PC-9 (cell line): ENCODE data around the gene SOCS1. TPM values are rescaled to one million over a fixed set of nuclear protein-coding genes. Genes with fewer than 3 reads are reported as not detected.
"Not testable (repeated sequence)": the region's sequence is repeated elsewhere in the genome, so short reads cannot be mapped to it uniquely, and the experiment has no call there.

Experiments
- BruUV-seq: library from RNA; stranded (reverse); fragments of 400-500 nt; replicated peaks from 2 replicates; lab custom pipeline; 2021; lab: Mats Ljungman, UMichigan
- CTCF ChIA-PET: fragments of 300-600 bp; sonication (Branson Sonifier 250); formaldehyde crosslinking; loops from one replicate; lab custom pipeline; 2022; ENCODE audit warnings: antibody characterized with exemption; lab: Charles Lee
- POLR2A ChIA-PET: fragments of 300-600 bp; sonication (Branson Sonifier 250); formaldehyde crosslinking; loops from one replicate; lab custom pipeline; 2022; ENCODE audit warnings: antibody characterized with exemption; ENCODE audit not compliant: unreplicated experiment; lab: Charles Lee
- DNase-seq, 2 experiments: peaks; one replicate each; pipeline versions ENCODE4 v3.0.0 to v3.0.0-alpha.2; 2015 to 2022; ENCODE audit warnings: mixed read lengths in 1 of 2
- H2AFZ ChIP-seq: fragments of 200-600 bp; sonication (generic); 2 replicates; pipeline ENCODE4 v1.8.1; 2017; ENCODE audit warnings: antibody characterized with exemption
- H3F3A ChIP-seq: fragments of 200-600 bp; sonication (generic); 2 replicates; pipeline ENCODE4 v1.8.1; 2017; ENCODE audit warnings: antibody characterized with exemption, mild to moderate bottlenecking, low read depth; ENCODE audit not compliant: insufficient read depth
- H3K27ac ChIP-seq: fragments of 200-600 bp; sonication (generic); 2 replicates; pipeline ENCODE4 v1.6.1; 2016; ENCODE audit warnings: mixed run types
- H3K27me3 ChIP-seq: fragments of 200-600 bp; sonication (generic); 2 replicates; pipeline ENCODE4 v1.6.1; 2016; ENCODE audit warnings: low read depth, mixed run types; ENCODE audit not compliant: insufficient read depth
- H3K36me3 ChIP-seq: fragments of 200-600 bp; sonication (generic); 2 replicates; pipeline ENCODE4 v1.6.1; 2016; ENCODE audit warnings: low read depth, mixed run types
- H3K4me1 ChIP-seq: fragments of 200-600 bp; sonication (generic); replicated peaks from 2 replicates; pipeline ENCODE4 v1.6.1; 2016; ENCODE audit warnings: mixed run types; ENCODE audit not compliant: insufficient read depth
- H3K4me2 ChIP-seq: fragments of 200-600 bp; sonication (generic); 2 replicates; pipeline ENCODE4 v1.6.1; 2017; ENCODE audit warnings: mixed run types
- H3K4me3 ChIP-seq: fragments of 200-600 bp; sonication (generic); 2 replicates; pipeline ENCODE4 v1.6.1; 2016; ENCODE audit warnings: mixed run types
- H3K79me2 ChIP-seq: fragments of 200-600 bp; sonication (generic); 2 replicates; pipeline ENCODE4 v1.6.1; 2017; ENCODE audit warnings: low read depth, mixed run types
- H3K9me2 ChIP-seq: fragments of 200-600 bp; sonication (generic); 2 replicates; pipeline ENCODE4 v1.8.1; 2017; ENCODE audit warnings: mild to moderate bottlenecking; ENCODE audit not compliant: insufficient read depth
- H3K9me3 ChIP-seq: fragments of 200-600 bp; sonication (generic); 2 replicates; pipeline ENCODE4 v1.8.1; 2016; ENCODE audit warnings: low read depth; ENCODE audit not compliant: insufficient read depth
- H4K20me1 ChIP-seq: fragments of 200-600 bp; sonication (generic); 2 replicates; pipeline ENCODE4 v1.8.1; 2017; ENCODE audit not compliant: insufficient read depth
- CTCF ChIP-seq: fragments of 200-600 bp; sonication (generic); conservative IDR thresholded peaks from 2 replicates; pipeline ENCODE4 v1.6.1; 2017; ENCODE audit warnings: mixed run types, antibody characterized with exemption, mild to moderate bottlenecking, moderate library complexity
- EZH2 ChIP-seq: fragments of 200-600 bp; sonication (generic); IDR thresholded peaks from 2 replicates; pipeline ENCODE4 v1.8.0; 2017; ENCODE audit warnings: antibody characterized with exemption, low read depth
- intact Hi-C: fragments of 100-400 bp; cut with micrococcal nuclease; formaldehyde crosslinking; loops from one replicate; pipeline ENCODE4 v1.10.0; 2022; ENCODE audit not compliant: unreplicated experiment
- total RNA-seq: library from RNA; stranded (reverse); gene quantifications from 2 replicates; pipeline ENCODE4 v1.2.3, GENCODE V29; 2021

The SOCS1 gene
- total RNA-seq, 1 experiment from 2014 or later = 4.6 TPM

- no peaks in the 10 kb centered on the region for H3K79me2 ChIP-seq
- ChIA-PET POLR2A (no interaction called here), CTCF (no interaction called here)
- intact Hi-C loops = loop anchor here (5.0 kb wide), 1 partner anchor 43 kb away; the partner anchor contains the start of gene SOCS1
- H3K4me1 ChIP-seq = peaks cover 19% of the 10 kb centered on the region
- no peaks in the 10 kb centered on the region for H4K20me1 ChIP-seq
- no peaks in the 10 kb centered on the region for H3K9me2 ChIP-seq
- TF ChIP-seq CTCF = no peak
- TF ChIP-seq EZH2 = no peak
- no peak for DNase-seq
- no peaks in the 10 kb centered on the region for H3K27me3 ChIP-seq
- no peaks in the 10 kb centered on the region for H3K9me3 ChIP-seq
- BruUV-seq = no TSS peak
- peaks cover 10% of the 10 kb centered on the region; the same call in 1 of the 2 replicates for H3F3A ChIP-seq
- no peak overlapping the region for H3K4me2 ChIP-seq
- H3K27ac ChIP-seq = no peak overlapping the region
- no peak overlapping the region for H2AFZ ChIP-seq
- H3K36me3 ChIP-seq = no peaks in the 10 kb centered on the region
- H3K4me3 ChIP-seq = no peak overlapping the region
Observed at GRCh38 chr16:11299865-11300559, 44.0 kb upstream of the SOCS1 start.

GRCh38 chr16:11298950-11299547 lies 43.0 kb upstream of the SOCS1 start:
- DNase-seq, H3K27me3 ChIP-seq, H3K4me3 ChIP-seq, H3K4me2 ChIP-seq, H3K79me2 ChIP-seq, H3K9me3 ChIP-seq, H4K20me1 ChIP-seq, H3K27ac ChIP-seq, H3F3A ChIP-seq, H2AFZ ChIP-seq, H3K36me3 ChIP-seq, H3K9me2 ChIP-seq, POLR2A ChIA-PET, BruUV-seq, CTCF ChIA-PET: not testable (repeated sequence)
- intact Hi-C loops = loop anchor here (5.0 kb wide), 1 partner anchor 42 kb away; the partner anchor contains the start of gene SOCS1
- H3K4me1 ChIP-seq = peaks cover 18% of the 10 kb centered on the region

GRCh38 chr16:11298143-11298900 lies 42.3 kb upstream of the SOCS1 start:
- no peak for DNase-seq
- H3K79me2 ChIP-seq = no peaks in the 10 kb centered on the region
- H3K36me3 ChIP-seq = no peaks in the 10 kb centered on the region
- ChIA-PET CTCF (interaction anchor here (0.6 kb wide), 3 partner anchors 58 to 314 kb away, joined by 3 to 4 read pairs (median 4); no protein-coding TSS in a partner anchor), POLR2A (interaction anchor here (0.5 kb wide), 1 partner anchor 228 kb away, joined by 14 read pairs; no protein-coding TSS in a partner anchor)
- H3K9me3 ChIP-seq = no peaks in the 10 kb centered on the region
- BruUV-seq = no TSS peak
- no peak overlapping the region for H3K4me2 ChIP-seq
- no peak overlapping the region for H2AFZ ChIP-seq
- TF ChIP-seq EZH2 (no peak), CTCF (no peak)
- no peak overlapping the region for H3K4me3 ChIP-seq
- intact Hi-C loops = loop anchor here (5.0 kb wide), 1 partner anchor 41 kb away; the partner anchor contains the start of gene SOCS1
- H3K9me2 ChIP-seq = no peaks in the 10 kb centered on the region
- H3K27ac ChIP-seq = no peak overlapping the region
- H3K4me1 ChIP-seq = peaks cover 13% of the 10 kb centered on the region
- peaks cover 10% of the 10 kb centered on the region; the same call in 1 of the 2 replicates for H3F3A ChIP-seq
- no peaks in the 10 kb centered on the region for H4K20me1 ChIP-seq
- no peaks in the 10 kb centered on the region for H3K27me3 ChIP-seq
